GM19438 (cell line): Measurements from ENCODE around the gene ROBO2.

Experiments used
- ATAC-seq: cut with Tn5 transposase; IDR thresholded peaks from one replicate; pipeline ENCODE4 v1.9.1; 2021; ENCODE audit warnings: low read depth; ENCODE audit not compliant: unreplicated experiment

ROBO2 gene

DNA sequence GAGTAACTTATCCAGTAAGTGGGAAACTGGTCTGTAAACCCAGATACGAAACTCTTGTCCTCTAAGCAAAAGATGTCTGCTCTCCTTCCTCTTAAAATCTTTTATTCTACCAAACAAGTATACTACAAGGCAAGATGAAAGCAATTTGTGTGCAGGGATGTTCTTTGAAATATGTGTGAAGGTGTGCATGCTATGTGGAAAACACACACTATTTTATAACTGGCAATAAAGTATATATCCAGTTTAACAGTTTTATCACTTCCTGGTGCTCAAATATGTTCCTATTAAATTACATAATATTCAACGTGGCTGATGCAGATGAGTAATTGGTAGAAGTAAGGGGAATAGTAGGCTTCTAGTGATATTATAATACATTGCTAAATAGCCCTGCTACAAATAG, 566.5 kb downstream of the ROBO2 start:
- ATAC-seq = no peak

GRCh38 chr3:77618686-77619085, 578.8 kb downstream of the ROBO2 start:
- ATAC-seq = no peak

DNA sequence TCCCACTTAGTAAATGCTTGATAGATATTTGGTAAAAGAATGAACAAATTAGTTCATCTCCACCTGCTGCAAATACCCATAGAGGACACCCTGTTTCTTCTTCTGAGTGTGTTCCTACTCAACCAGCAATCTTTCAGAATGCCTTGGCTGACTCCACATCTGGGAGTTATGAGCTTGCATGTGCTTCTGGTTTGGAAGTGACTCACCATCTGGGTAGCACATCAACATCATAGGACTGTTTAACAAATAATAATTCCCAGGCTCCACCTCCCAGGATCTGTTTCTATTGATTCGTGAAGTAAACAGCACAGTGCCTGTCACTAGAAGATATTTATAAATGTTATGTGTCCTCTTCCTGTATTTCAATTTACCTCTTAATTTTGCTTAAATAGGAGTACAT, 580.1 kb downstream of the ROBO2 start:
- ATAC-seq = no peak

DNA sequence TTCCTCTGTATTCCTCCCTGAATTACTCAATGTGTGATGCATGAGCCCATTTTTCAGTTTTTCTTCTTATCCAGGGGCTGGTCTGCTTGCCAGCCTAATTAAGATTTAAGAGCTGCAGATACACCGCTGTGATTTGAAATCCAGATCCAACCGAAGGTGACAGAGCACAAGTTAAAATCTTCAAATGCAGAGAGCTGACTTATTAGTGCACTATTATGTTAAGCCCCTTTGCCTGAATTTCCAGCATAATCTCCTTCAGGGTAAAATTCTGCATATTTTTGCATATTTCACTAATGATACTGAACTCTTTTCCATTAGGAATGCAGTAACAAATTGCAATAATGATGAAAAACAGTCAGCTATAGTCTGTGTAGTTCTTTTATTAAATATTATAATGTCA, 583.6 kb downstream of the ROBO2 start:
- ATAC-seq = no peak

DNA sequence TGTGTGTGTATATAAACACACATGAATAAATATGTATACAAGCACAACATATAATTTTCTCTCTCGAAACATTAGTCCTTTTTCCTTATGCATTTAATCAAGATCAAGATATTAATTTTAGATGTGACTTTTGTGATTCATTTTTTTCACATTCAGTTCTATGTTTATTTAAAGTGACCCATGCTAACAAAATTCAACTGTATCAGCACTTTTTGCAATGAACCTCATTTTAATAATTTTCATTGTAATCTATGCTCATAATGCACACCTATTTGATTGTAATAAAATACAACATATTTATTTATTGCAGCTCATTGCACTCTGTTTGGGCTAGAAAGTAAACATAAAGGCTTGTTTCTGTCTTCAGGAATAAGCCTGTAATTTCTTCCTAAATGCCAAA, 586.3 kb downstream of the ROBO2 start:
- ATAC-seq = no peak

DNA sequence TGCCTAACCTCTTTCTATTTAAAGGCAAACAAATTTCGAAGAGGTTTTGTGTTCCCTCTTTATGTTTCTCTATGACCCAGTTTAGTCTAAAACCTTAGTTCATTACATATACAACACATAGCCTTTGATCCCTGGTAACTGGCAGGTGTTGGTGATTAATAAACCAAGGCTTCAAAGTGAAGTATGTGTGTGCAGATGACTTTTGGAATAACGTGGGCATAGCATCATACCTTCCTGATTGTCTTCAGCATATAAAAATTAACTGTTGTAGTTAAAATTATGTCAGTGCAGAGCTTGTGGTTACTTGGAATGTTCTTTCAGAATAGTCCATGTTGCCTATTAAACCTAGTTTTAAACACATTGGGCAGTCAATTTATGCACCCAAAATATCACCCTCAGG, 608.3 kb downstream of the ROBO2 start:
- no peak for ATAC-seq

- no peak for ATAC-seq
These were observed 608.8 kb downstream of the ROBO2 start for GRCh38 chr3:77648664-77649063.

DNA sequence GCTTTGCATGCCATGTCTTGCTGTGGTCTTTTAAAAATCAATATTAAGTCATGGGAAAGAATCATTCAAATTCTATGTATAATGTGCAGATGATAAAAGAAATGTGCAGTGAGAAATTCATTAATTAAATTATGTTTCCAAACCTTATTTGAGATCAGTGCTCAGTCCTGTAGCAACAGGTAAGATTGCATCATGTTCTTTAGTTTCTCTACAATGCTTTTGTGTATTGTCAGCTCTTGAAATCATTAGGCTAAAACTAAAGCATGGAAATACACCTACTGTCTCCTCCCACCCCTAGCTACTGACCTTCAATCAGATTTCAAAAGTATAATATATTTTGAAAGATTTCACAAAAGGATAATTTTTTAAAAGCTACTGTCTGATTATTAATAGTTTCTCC, 612.7 kb downstream of the ROBO2 start:
- ATAC-seq = no peak

- ATAC-seq = no peak
These were observed 615.5 kb downstream of the ROBO2 start for GRCh38 chr3:77655396-77655795.

- no peak for ATAC-seq
These were observed 620.8 kb downstream of the ROBO2 start for GRCh38 chr3:77660718-77661117.

- no peak for ATAC-seq
These were observed 628.0 kb downstream of the ROBO2 start for GRCh38 chr3:77667901-77668300.

- ATAC-seq = no peak
These were observed 628.5 kb downstream of the ROBO2 start for GRCh38 chr3:77668376-77668775.

DNA sequence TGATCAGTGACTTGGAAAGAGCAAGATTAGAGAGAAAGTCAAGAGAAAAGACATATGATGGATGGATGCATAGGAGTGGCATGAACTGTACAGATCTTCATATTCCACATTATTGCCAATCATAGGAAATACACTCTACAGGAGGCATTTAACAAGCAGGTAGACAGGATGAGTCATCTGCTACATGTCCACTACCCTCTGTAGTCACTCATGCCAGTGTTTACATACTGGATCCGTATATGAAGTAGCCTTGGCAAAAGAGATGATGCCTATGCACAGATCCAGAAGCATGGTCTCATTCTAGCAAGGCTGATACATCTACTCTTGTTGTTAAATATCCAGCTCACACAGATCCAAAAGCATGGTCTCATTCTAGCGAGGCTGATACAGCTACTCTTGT, 632.1 kb downstream of the ROBO2 start:
- ATAC-seq = no peak

DNA sequence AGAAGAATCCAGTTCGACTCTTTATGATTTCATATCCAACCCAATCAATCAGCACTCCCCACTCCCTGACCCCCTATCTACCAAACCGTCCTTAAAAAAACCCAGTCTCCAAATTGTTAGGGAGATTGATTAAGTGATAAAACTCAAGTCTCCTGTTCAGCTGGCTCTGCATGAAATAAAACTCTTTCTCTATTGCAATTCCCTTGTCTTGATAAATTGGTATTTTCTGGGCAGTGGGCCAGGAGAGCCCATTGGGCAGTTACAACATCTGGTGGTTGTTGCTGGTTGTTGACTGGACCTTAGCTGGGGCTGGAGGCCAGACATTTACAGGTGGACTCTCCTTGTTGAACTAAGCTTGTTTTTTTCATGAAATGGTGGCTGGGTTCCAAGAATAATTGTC, 642.3 kb downstream of the ROBO2 start:
- ATAC-seq = no peak

DNA sequence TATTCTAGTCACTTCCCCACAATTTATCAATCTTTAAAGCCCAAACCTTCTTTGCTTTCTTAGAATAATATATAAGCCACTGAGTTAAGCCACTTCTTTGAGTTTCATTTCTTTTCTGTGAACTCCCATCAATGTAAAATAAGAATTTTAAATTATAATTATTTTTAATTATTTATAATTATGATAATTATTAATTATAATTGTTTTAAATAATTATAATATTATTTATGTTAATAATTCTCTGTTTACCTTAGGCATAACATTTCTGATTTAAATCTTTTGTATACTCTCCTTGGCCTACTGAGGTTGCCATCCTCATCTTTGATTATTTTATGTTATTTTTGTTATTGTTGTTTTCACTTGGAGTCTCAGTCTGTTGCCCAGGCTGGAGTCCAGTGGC, 644.2 kb downstream of the ROBO2 start:
- no peak for ATAC-seq

GRCh38 chr3:77685713-77686112, 645.8 kb downstream of the ROBO2 start:
- ATAC-seq = no peak

DNA sequence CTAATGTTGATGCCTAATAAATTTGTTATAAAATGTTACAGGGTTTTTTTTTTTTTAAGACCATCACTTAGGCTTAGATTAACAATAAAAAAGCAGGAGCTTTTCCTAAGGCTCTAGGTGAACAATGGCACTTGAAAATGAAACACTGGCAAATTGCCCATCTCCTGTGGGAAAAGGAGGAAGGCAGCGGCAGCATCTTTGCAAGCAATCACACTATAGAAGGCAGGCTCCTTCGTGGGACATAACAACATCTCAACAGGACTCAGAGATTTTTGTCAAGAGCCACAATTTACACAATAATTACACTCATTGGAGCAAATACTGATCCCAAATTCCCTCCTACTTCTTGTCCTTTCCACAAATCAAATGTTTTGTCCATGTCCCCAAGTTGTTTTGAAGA, 646.7 kb downstream of the ROBO2 start:
- ATAC-seq = no peak

GRCh38 chr3:77687545-77687944, 647.6 kb downstream of the ROBO2 start:
- no peak for ATAC-seq

GRCh38 chr3:77690284-77690845, 650.5 kb downstream of the ROBO2 start:
- ATAC-seq = no peak

DNA sequence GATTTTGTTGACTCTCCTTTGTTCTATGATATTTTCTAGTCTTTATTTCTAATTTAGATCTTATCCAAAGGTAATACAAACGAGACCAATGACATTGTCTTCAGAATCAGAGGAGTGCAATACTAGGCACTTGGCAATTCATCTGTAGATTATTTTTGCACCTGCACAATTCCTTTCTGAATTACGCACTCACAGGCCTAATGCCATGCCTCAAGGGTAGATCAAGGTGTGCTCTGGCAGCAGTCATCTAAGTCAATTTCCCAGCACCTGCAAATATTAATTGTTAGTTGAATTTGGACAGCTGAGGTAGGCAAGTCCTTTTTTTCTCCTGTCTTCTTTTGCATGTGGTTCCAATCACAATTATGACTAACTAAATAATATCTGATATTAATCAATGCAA, 653.2 kb downstream of the ROBO2 start:
- ATAC-seq = no peak

GRCh38 chr3:77699125-77699691, 659.3 kb downstream of the ROBO2 start:
- no peak for ATAC-seq
